DOHH2 (cell line): ENCODE data around the gene ACER3.
"Not testable (repeated sequence)": the region's sequence is repeated elsewhere in the genome, so short reads cannot be mapped to it uniquely, and the experiment has no call there.

Source experiments
- H3F3A ChIP-seq: fragments of 200-600 bp; sonication (generic), shearing (Covaris generic); 2 replicates; pipeline ENCODE4 v1.6.0; 2016; ENCODE audit warnings: antibody characterized with exemption, mild to moderate bottlenecking; ENCODE audit not compliant: control insufficient read depth, insufficient read depth
- H3K27ac ChIP-seq: fragments of 200-600 bp; sonication (generic); 2 replicates; pipeline ENCODE4 v1.5.1; 2014; ENCODE audit warnings: low read depth, mild to moderate bottlenecking, low read length, moderate library complexity
- H3K27me3 ChIP-seq: fragments of 200-600 bp; sonication (generic); 2 replicates; pipeline ENCODE4 v1.6.1; 2014; ENCODE audit warnings: mild to moderate bottlenecking, low read length, mixed read lengths; ENCODE audit not compliant: control insufficient read depth
- H3K36me3 ChIP-seq: fragments of 200-600 bp; sonication (generic); 2 replicates; pipeline ENCODE4 v1.6.1; 2014; ENCODE audit warnings: mild to moderate bottlenecking, low read length, moderate library complexity, mixed read lengths; ENCODE audit not compliant: control insufficient read depth
- H3K4me1 ChIP-seq: fragments of 200-600 bp; sonication (generic); 2 replicates; pipeline ENCODE4 v1.6.1; 2014; ENCODE audit warnings: mild to moderate bottlenecking, low read length, mixed read lengths; ENCODE audit not compliant: control insufficient read depth
- H3K4me2 ChIP-seq: fragments of 200-600 bp; sonication (generic); 2 replicates; pipeline ENCODE4 v1.6.0; 2014; ENCODE audit warnings: mild to moderate bottlenecking, low read length, moderate library complexity
- H3K4me3 ChIP-seq: fragments of 200-600 bp; sonication (generic); 2 replicates; pipeline ENCODE4 v1.5.1; 2014; ENCODE audit warnings: mild to moderate bottlenecking, low read length, mixed read lengths
- H3K79me2 ChIP-seq: fragments of 200-600 bp; sonication (generic); 2 replicates; pipeline ENCODE4 v1.6.1; 2014; ENCODE audit warnings: mild to moderate bottlenecking, low read length, mixed read lengths; ENCODE audit not compliant: control insufficient read depth
- H3K9me2 ChIP-seq: fragments of 200-600 bp; sonication (generic); replicated peaks from 2 replicates; pipeline ENCODE4 v1.6.1; 2014; ENCODE audit warnings: mild to moderate bottlenecking, low read length, mixed read lengths; ENCODE audit not compliant: control insufficient read depth
- H3K9me3 ChIP-seq: fragments of 200-600 bp; sonication (generic); 2 replicates; pipeline ENCODE4 v1.6.1; 2014; ENCODE audit warnings: antibody characterized with exemption, low read length, mixed read lengths; ENCODE audit not compliant: control insufficient read depth, insufficient read depth
- H4K20me1 ChIP-seq: fragments of 200-600 bp; sonication (generic); 2 replicates; pipeline ENCODE4 v1.6.0; 2014; ENCODE audit warnings: low read depth, mild to moderate bottlenecking, antibody characterized with exemption, low read length, moderate library complexity; ENCODE audit not compliant: control insufficient read depth, insufficient read depth
- CTCF ChIP-seq: fragments of 200-600 bp; sonication (generic); IDR thresholded peaks from one replicate; pipeline ENCODE4 v1.5.1; 2014; ENCODE audit warnings: antibody characterized with exemption, mild to moderate bottlenecking, low read depth, low read length; ENCODE audit not compliant: poor library complexity, severe bottlenecking
- EZH2phosphoT487 ChIP-seq: fragments of 200-600 bp; sonication (generic); IDR thresholded peaks from 2 replicates; pipeline ENCODE4 v1.6.1; 2017; ENCODE audit warnings: borderline replicate concordance, mild to moderate bottlenecking, antibody characterized with exemption, low read length, moderate library complexity, mixed read lengths

ACER3 gene

GRCh38 chr11:76850130-76850529, 10.6 kb upstream of the ACER3 start:
- TF ChIP-seq EZH2phosphoT487 (no peak), CTCF (no peak)
- Histone ChIP-seq H3K27me3 (peaks cover 3% of the 10 kb centered on the region; the same call in 1 of the 2 replicates), H3K9me2 (no peaks in the 10 kb centered on the region), H3K79me2 (no peaks in the 10 kb centered on the region), H3K9me3 (no peaks in the 10 kb centered on the region), H3K4me2 (no peak overlapping the region), H3K36me3 (no peaks in the 10 kb centered on the region), H3K4me3 (no peak overlapping the region), H3K27ac (no peak overlapping the region), H3F3A (no peaks in the 10 kb centered on the region), H4K20me1 (no peaks in the 10 kb centered on the region), H3K4me1 (no peaks in the 10 kb centered on the region)

GRCh38 chr11:76850815-76851214, 9.9 kb upstream of the ACER3 start:
- Histone ChIP-seq H3K27ac (no peak overlapping the region), H4K20me1 (no peaks in the 10 kb centered on the region), H3K27me3 (peaks cover 3% of the 10 kb centered on the region; the same call in 1 of the 2 replicates), H3K4me3 (no peak overlapping the region), H3K79me2 (no peaks in the 10 kb centered on the region), H3K36me3 (no peaks in the 10 kb centered on the region), H3K4me2 (no peak overlapping the region), H3K9me3 (no peaks in the 10 kb centered on the region), H3F3A (no peaks in the 10 kb centered on the region), H3K4me1 (no peaks in the 10 kb centered on the region), H3K9me2 (no peaks in the 10 kb centered on the region)
- TF ChIP-seq CTCF (no peak), EZH2phosphoT487 (no peak)

GRCh38 chr11:76854709-76855108, 6.0 kb upstream of the ACER3 start:
- H3K4me2 ChIP-seq: no peak overlapping the region
- no peak for TF ChIP-seq EZH2phosphoT487
- no peak for TF ChIP-seq CTCF
- no peaks in the 10 kb centered on the region for H3K36me3 ChIP-seq
- no peaks in the 10 kb centered on the region for H3K79me2 ChIP-seq
- H3K4me1 ChIP-seq: peaks cover 18% of the 10 kb centered on the region
- no peaks in the 10 kb centered on the region for H3K27me3 ChIP-seq
- no peaks in the 10 kb centered on the region for H4K20me1 ChIP-seq
- H3F3A ChIP-seq: peaks cover 3% of the 10 kb centered on the region; the same call in 1 of the 2 replicates
- no peak overlapping the region for H3K4me3 ChIP-seq
- no peak overlapping the region for H3K27ac ChIP-seq
- H3K9me2 ChIP-seq: no peaks in the 10 kb centered on the region
- H3K9me3 ChIP-seq: no peaks in the 10 kb centered on the region

- not testable (repeated sequence) for H3K9me2 ChIP-seq, H3F3A ChIP-seq, H3K4me2 ChIP-seq, H3K27me3 ChIP-seq, H3K27ac ChIP-seq, H3K79me2 ChIP-seq, H4K20me1 ChIP-seq, H3K9me3 ChIP-seq, H3K36me3 ChIP-seq, H3K4me3 ChIP-seq
- H3K4me1 ChIP-seq: peaks cover 25% of the 10 kb centered on the region
Observed at GRCh38 chr11:76855670-76856069, 5.0 kb upstream of the ACER3 start.
